GM21515 (cell line): ENCODE data around the gene PSMA6.
"Not testable (repeated sequence)": the region's sequence is repeated elsewhere in the genome, so short reads cannot be mapped to it uniquely, and the experiment has no call there.

Experiments used
- ATAC-seq: cut with Tn5 transposase; IDR thresholded peaks from one replicate; pipeline ENCODE4 v1.9.1; 2021; ENCODE audit not compliant: unreplicated experiment

Gene PSMA6

DNA sequence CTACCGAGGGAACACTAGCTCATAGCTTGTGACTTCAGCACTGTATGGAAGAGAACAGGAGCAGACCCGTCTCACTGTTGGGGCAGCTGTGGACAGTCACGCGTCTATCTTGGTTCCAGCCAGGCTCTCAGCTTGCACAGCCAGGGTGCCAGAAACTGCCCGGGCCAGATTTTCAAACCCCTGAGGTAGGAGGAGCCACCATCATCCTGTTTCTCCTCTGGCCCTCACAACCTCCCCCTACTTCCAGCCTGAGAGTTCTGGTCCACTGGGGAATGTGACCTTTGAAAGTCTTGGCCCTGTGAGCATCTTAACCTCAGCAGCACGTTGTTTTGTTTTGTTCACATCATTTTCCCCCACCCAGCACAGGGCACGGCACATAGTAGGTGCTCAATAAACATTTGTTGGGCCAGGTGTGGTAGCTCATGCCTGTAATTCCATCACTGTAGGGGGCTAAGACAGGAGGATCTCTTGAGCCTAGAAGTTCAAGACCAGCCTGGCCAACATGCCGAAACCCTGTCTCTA is 50.4 kb downstream of the PSMA6 start:
- ATAC-seq, result no peak

DNA sequence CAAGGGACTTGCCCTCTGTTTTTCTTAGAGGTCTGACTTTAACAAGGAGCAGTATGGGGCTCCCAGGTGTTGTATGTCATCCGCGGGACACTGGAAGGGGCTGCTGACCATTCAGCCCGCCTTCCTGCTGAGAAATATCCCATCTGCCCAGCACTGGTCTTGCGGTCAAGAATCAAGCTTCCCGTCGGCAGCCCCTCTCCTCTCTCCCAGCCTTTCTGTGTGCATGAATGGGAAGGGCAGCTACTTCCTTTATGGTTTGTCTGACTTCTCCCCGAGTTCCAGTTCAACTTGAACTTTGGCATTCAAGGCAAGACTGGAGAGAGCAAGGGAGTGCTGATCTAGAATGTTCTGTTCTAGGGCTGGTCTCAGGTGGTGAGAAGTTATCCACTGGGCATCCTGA is 51.5 kb downstream of the PSMA6 start:
- no peak for ATAC-seq

DNA sequence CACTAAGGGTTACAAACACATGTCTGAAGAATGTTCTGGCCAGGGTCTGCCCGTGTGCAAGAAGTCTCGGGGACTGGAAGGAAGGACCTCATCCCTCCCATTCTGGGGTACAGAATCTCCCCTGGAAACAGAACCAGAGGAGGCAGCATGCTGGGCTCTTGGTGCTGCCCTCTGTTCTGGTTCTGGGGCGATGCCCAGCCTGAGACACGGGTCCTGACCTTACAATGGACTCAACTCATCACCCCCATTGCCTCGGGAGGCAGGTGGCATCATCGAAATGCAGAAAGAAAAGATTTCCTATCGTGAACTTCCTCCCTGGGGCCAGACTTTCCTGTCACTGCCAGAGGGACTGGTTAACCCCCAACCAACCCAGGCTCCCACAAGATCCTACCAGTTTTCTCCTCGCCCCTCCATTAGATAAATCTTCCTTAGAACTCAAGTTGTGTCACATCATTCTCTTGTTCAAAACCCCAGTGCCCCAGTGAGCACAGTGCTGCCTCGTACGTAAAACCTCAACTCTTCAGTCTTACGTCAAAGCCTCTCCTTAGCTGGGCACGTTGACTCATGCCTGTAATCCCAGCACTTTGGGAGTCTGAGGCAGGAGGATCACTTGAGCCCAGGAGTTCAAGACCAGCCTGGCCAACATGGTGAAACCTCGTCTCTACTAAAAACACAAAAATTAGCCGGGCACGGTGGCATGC is 52.1 kb downstream of the PSMA6 start:
- no peak for ATAC-seq

DNA sequence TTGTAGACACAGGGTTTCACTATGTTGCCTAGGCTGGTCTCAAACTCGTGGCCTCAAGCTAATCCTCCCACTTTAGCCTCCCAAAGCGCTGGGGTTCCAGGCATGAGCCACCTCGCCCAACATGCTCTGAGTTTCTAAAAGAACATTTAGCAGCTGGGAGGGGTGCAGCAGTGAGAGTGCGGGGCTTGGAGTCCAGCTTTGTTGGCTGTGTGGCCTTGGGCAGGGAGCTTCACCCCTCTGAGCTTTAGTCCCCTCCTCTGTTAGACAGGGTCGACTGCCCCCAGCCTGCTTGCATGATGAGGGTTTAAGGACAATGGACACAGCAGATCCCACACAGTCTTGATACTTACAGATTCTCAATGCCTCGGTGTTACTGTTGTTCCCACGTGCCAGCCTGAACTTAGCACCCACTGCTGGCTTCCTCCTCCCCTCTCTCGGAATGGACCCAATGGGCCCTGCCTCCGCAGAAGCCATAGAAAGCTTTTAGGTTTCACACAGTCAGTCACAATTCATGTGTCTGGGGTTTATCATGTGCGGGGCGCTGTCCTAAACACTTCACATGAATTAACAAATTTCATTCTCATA is 54.6 kb downstream of the PSMA6 start:
- no peak for ATAC-seq

DNA sequence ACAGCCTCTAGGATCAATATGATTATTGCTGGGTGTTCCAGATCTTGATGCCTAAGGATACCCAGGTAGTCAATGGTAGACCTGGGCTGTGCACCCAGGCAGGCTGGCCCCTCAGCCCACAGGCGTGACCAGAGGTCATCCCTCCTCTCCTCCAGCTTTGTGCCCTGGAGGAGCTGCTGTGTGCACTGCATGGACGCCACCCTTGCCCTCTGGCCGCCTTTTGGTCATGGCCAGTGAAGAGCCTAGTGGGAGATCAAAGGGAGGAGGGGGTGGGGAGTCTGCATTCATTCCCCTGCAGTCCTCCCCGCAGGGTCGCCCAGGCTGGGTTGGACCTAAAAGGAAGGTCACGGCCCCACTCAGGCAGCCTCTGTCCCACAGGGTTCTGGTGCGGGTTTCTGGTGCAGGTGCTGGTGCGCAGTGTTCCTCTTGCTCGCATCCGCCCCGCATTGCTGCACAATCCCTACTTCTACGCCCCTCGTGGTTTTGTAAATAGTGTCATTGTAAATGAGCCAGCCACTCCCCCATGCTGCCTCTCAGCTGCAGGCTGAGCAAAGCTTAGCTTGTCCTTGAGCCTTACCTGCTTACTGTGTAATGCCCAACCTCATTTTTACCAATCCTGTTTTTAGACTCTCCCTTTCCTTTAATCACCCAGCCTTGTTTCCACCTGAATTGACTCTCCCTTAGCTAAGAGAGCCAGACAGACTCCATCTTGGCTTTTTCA is 55.3 kb downstream of the PSMA6 start:
- ATAC-seq, result no peak

DNA sequence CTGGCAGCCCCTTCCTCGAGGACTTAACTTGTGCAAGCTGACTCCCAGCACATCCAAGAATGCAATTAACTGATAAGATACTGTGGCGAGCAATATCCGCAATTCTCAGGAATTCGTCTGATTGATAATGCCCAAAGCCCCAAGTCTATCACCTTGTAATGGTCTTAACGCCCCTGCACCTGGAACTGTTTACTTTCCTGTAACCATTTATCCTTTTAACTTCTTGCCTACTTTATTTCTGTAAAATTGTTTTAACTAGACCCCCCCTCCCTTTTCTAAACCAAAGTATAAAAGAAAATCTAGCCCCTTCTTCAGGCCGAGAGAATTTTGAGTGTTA is 55.8 kb downstream of the PSMA6 start:
- not testable (repeated sequence) for ATAC-seq

DNA sequence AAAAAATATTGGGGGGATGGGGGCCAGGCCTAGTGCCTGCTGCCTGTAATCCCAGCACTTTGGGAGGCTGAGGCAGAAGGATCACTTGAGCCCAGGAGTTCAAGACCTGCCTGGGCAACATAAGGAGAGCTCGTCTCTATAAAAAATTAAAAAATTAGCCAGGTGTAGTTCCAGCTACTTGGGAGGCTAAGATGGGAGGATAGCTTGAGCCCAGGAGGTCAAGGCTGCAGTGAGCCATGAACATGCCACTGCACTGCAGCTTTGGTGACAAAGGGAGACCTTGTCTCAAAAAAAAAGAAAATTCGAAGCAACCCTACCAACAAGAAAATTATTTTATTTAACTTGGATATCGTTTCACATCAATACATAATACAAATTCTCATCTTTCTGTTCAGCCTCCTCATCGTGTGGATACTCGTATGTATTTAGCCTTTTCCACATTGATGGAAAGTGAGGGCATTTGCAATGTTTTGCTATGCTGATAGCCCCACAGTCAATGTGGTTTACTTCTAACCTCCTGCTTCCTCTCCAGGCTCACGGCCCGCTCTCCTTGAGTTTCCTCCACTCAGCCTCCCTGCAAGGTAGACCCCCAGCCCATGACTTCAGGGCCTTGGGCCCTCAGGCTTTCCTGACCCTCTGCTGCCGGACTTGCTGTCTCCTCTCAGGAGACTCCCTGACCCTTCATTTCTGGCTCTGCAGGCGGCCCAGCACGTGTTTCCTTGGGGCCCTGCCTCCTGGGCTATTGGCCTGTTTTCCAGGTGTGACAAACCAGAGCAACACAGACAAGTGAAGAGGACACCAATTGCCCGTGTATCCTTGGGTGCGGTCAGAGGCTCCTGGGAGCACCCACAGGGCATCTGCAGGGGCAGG is 57.5 kb downstream of the PSMA6 start:
- no peak for ATAC-seq

DNA sequence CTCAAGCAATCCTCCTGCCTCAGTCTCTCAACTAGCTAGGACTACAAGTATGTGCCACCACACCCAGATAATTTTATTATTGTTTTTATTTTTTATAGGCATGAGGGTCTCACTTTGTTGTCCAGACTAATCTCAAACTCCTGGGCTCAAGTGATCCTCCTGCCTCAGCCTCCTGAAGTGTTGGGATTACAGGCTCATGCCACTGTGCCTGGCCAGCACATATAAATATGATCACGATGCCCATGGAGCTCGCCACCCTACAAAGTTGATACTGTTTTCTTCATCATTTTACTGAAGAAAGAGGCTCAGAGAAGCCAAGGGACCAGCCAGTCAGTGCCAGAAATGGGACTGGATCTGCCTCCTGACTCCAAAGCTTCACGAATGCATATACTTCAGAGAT is 59.3 kb downstream of the PSMA6 start:
- ATAC-seq, result no peak

DNA sequence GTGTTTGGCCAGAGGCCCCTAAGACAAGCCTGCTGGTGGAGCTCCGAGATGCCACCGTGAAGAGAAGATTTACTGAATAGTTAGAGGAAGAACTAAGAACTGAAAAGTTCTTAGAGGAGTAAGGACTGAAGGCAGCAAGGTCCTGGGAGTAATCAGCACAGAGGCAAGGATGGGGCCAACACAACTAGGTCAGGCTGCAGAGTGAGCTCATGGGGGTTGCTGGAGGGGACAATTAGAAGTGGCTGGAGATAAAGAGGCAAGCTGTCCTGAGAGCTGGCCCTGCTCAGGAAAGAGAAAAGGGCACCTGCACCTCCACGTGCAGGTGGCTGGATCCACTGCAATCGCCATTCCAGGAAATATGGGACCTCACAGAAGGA is 59.7 kb downstream of the PSMA6 start:
- no peak for ATAC-seq

DNA sequence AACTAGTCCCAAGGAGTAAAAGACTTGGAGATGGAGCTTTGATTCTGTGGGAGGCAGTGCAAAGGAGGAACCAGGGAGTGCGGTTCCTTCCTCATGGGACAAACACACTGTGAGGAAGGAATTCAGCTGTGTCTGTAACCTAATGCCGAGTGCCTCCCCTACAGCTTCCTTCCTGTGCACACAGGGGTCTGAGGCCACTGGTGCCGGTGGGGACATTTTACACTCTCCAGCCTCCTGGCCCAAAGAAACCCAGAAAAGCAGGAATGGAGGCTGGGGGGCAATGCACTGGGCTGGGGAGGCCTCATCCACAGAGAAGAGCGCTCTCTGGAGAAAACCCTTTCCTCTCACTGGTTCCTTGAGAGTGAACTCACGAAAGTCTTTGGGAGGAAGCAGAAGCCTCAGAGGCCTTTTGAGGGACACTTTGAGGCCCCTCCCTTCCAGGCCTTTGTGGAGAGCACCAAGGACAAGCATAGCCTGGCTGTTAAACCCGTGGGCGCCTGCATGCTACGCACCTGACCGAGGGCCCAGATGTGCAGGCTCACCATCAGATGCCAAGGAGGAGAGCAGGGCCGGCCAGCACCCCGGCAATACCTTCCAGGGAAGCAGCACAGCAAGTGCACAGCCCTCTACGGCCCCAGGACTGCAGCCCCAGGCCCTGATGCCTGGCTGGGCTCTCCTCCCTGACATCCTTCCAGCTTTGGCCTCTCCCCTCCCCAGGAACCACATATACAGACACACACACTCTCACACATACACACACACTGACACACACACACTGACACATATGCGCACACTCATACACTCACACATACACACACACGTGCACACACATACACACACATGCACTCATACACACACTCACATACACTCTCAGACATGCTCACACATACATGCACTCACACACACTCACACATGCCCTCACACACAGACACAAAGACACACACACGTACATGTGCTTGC is 60.4 kb downstream of the PSMA6 start:
- no peak for ATAC-seq

DNA sequence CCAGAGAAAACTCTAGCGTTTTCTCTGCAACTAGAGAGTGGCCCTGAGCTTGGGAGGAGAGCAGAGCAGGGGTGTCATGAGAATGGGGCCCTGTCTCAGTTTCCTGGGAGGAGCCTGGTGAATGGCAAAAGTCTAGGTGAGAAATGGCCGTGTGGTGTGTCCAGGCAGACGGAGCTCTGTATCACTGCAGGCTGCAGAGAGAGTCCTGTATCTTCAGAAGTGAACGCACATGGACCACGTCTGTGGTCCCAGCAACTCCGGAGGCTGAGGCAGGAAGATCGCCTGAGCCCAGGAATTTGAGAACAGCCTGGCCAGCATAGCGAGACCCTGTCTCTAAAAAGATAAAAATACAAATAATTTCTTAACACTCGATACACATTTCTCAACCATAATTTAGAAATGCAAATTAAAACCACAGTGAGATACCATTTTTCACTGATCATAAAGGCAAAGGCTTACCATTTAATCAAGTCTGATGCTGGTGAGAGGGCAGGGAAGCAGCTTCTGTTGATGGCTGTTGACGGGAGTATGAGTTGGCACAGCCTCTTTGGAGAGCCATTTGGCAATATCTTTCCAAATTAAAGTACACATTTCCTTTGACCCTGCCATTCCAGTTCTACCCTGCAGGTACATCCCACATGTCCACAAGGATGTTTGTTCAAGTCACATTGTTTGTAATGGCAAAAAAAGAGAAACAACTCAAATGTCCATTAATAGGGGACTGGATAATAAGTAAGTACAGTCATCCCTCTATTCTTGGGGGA is 61.4 kb downstream of the PSMA6 start:
- no peak for ATAC-seq

DNA sequence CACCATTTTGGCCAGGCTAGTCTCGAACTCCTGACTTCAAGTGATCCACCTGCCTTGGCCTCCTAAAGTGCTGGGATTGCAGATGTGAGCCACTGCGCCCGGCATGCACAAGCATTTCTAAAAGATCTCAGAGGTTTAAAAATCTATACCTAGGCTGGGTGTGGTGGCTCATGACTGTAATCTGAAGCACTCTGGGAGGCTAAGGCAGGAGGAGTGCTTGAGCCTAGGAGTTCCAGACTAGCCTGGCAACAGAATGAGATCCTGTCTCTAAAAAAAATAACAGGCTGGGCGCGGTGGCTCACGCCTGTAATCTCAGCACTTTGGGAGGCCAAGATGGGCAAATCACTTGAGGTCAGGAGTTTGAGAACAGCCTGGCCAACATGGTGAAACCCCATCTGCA is 63.1 kb downstream of the PSMA6 start:
- ATAC-seq, result not testable (repeated sequence)

DNA sequence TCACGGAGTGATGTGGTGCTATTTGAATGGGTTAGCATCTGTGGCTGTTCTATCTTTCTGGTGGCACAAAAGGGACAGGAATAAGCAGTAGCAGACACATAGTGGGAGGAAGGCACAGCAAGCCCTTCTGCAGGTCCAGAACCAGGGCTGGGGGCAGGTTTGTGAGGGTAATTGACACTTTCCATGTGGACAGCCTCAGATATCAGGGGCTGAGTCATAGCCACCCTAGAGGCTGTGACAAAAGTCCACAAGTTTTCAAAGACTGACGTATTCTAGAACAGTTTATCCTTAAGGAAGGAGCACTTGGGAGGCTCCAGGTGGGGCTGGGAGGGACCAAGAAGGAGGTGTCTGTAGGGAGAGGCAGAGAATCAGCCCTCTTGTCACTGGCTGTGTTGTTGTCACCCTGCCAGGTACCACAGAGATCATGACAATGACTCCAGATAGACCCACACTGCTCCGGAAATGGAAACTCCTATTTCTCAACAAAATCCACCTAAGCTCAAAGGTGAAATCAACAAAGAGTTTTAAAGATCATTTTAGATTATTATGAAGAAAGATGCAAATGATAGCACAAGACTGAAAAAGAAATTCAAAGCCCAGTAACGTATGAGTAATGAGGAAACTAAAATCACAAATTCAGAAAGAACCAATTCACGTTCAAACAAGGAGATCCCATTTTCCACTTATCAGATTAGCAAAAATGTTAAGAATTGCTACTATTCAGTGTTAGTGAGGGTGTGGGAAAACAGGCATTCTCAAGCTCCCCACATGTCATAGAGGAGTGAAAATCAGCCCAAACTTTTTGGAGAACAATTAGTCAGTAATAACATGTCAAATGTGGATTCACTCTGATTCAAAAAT is 64.0 kb downstream of the PSMA6 start:
- ATAC-seq, result no peak

DNA sequence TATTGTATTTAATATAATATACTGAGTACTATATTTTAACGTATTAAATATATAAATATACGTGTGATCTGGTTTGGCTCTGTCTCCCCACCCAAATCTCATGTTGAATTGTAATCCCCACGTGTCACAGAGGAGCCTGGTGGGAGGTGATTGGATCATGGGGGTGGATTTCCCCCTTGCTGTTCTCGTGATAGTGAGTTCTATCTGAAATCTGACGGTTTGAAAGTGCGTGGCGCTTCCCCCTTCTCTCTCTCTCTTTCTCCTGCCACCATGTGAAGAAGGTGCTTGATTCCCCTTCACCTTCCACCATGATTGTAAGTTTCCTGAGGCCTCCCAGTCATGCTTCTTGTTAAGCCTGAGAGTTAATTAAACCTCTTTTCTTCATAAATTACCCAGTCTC is 67.5 kb downstream of the PSMA6 start:
- not testable (repeated sequence) for ATAC-seq

DNA sequence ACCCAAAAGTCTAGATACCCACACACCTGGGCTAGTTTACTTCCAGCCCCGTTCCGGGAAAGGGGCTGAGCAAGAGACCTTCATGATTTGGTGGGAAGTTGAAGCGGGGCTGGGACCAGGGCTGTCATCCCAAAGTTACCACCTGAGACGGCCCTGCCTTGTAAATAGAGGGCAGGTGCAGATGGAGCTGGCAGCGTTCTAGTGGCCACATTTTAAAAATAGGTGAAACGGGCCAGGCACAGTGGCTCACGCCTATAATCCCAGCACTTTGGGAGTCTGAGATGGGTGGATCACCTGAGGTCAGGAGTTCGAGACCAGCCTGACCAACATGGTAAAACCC is 68.9 kb downstream of the PSMA6 start:
- ATAC-seq, result no peak

DNA sequence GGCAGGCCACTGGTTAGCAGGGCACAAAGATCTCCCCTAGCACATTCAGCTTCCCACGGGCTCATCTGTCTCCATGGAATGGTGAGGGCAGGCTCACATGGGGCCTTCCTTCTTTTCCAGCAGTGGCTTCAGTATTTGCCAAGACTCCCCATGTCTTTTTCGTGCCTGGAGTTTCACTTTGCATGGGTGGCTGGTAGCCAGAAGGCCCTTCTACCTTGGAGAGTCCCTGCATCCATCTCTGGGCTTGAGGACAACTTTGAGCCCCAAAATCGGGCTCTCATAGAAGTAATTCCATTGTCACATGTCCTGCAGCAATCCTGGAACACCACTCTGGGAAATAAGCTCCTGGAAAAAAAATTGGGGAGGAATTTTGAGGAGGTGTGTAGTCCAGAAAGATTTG is 70.3 kb downstream of the PSMA6 start:
- ATAC-seq, result no peak

DNA sequence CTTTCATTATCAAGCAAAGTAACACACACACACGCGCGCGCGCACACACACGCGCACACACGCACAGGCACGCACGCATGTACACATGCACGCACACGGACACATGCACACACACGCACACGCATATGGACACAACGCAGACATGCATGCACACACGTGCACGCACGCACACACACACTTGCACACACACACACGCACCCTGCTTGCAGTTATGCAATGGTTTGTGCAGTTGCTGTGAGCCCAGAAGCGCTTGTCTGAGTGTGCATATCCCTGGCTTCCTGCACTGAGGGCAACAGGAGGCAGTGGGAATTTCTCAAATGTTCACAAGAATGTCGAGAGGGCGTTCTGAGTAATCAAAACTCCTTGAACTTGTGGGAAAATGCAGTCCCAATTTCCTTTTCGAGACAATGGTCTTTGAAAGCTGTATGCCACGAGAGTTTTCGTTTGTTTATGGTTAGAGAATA is 70.8 kb downstream of the PSMA6 start:
- ATAC-seq, result no peak
